Iris pigment epithelial cell (primary cell): ENCODE measurements around the gene PDLIM4.

Experiments used
- DNase-seq: peaks from one replicate; pipeline ENCODE4 v3.0.0-alpha.2; 2011; ENCODE audit warnings: low read depth

The PDLIM4 gene

GRCh38 chr5:132267166-132267739 is 9.8 kb downstream of the PDLIM4 start:
- DNase-seq = no peak

DNA sequence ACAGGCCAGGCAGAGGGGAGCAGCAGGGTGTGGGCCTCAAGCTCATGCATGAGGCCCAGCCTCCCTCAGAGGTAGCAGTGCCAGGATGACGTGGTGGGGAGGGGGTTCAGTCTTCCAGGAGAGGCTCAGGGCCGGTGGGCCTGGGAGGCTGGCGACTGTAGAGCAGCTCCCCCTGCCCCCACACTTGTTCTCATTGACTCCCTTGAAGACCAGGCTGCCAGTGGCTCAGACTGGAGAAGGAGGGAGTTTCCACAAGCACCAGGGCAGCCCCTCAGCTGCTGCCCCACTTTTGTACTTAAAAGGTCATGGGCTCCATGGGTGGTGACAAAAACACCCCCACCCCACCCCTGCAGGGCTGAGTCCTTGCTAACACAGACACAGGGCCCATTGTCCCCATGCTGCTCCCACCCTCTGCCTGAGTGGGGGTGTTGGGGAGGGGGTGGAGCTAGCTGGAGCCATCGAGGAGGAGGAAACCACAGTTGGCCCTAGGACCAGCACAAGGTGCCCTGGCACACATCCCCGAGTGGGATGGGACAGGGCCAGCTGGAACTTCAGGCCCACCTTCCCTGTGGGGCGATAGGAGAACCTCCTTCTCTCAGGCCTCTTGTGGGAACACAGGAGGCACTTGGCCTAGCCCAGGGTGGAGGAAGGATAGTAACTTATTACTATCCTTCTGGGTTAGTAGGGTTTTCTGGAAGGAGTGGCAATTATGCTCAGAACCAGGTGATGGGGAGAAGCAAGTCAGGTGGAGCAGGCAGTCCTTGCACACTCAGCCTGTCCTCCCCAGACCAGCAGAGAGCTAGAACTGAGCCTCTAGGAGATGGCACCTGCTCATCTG is 10.7 kb downstream of the PDLIM4 start:
- no peak for DNase-seq

- DNase-seq = peak; percentile 69
Observed at GRCh38 chr5:132268769-132269551, 11.5 kb downstream of the PDLIM4 start.

- DNase-seq = no peak
Observed at GRCh38 chr5:132269635-132270334, 12.3 kb downstream of the PDLIM4 start.

GRCh38 chr5:132270335-132270665 is 12.8 kb downstream of the PDLIM4 start:
- no peak for DNase-seq

- DNase-seq = no peak
Observed at GRCh38 chr5:132270706-132271105, 13.2 kb downstream of the PDLIM4 start.

DNA sequence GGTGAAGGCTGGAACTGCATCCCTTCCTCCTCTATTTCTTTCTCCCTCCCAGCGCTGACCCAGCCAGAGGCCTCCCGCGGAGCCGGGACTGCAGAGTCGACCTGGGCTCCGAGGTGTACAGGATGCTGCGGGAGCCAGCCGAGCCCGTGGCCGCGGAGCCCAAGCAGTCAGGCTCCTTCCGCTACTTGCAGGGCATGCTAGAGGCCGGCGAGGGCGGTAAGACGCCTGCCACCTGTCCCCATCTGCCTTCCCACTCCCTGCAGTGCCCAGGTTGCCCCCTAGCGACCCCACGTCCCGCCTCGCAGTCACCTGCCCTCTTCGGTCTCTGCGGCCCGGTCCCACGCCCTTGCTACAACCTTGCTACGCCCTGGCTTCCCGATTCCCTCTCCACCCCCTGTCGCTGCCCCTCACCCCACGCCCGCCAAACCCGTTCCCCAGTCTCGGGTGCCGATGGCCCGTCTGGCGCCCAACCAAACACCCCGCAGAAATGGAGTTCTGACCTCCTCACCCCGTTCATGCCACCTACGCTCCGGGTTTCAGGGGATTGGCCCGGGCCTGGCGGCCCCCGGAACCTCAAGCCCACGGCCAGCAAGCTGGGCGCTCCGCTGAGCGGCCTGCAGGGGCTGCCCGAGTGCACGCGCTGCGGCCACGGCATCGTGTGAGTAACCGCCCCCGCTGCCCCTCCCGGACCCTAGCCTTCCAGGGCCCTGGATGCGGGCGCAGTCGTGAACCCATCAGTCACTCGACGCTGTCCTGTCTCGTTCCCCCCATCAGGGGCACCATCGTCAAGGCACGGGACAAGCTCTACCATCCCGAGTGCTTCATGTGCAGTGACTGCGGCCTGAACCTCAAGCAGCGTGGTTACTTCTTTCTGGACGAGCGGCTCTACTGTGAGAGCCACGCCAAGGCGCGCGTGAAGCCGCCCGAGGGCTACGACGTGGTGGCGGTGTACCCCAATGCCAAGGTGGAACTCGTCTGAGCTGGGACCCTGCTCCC is 14.1 kb downstream of the PDLIM4 start:
- DNase-seq = no peak

DNA sequence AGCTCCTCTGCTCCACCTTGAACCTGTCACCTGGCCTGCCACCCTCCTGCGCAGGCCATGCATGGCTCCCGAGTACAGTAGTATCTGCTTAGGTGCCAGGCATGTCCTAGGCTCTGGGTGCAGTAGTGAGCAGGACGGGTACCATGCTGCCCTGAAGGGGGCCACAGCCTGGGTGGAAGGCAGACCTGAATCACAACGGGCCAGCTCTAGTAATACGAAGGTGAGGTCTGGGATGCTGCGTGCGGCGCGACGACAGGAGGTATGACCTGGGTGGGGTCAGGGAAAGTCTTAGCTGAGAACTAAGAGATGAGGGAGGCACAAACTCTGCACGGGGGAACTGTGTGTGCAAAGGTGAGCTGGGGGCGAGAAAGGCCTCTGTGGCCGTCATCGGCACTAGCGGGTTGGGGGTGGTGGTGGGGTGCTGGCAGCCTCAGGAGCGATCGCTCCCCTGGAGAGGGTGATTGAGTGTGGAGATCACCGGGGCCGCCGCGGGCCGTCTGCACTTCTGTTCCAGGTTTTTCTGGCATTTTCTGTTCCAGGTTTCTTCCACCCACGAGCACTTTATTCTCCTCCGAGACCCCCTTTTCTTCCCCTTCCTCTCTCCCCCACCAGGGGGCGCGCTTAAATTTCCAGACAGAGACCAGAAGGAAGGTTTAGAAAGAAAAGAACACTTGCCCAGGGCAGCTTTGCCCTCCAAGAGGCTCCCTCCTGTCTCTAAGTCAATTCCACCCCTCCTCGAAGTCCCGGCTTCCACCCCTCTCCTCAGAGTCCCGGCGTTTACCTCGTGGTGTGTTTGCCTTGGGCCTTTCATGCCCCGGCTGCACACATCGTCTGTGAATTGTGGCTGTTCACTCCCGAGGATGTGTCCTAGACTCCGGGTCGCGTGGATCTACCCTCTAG is 15.1 kb downstream of the PDLIM4 start:
- DNase-seq = no peak

DNA sequence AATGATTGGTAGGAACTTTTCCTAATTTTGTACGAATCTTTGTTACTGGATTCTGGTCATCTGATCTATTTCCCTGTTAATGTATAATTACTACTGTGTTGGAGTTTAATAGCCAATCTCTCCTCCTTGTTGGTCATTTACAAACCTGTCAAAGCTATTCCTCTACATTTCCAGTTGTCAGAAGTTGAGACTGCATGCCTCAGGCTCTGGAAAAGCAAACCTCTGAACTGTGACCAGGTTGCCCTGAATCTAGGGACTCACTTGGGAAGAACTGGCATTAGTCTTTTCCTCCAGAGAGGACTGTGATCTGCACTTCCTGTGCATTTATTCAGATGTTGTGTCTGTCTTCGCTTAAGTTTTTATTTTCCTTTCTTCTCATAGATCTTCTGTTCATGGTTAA is 16.1 kb downstream of the PDLIM4 start:
- no peak for DNase-seq

- DNase-seq = no peak
Observed at GRCh38 chr5:132274050-132274792, 16.7 kb downstream of the PDLIM4 start.

- DNase-seq = no peak
Observed at GRCh38 chr5:132275367-132276220, 18.1 kb downstream of the PDLIM4 start.

DNA sequence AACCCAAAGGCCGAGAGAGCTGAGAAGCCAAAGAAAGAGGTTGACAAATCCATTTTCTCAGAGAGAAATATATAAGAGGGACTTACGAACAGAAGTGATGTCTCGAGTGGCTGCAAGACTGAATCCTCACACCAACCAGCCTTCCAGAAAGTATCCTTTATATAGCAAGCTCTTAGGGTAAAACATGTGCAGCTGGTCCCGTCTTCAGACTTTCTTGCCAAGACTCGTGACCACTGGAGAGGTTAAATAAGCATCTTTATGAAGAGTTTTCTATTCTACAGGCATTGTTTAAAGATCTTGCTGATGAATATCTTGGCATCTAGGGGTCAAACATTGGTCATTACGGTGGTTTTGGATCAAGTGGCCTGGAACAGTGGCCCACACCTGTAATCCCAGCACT is 19.8 kb downstream of the PDLIM4 start:
- no peak for DNase-seq

DNA sequence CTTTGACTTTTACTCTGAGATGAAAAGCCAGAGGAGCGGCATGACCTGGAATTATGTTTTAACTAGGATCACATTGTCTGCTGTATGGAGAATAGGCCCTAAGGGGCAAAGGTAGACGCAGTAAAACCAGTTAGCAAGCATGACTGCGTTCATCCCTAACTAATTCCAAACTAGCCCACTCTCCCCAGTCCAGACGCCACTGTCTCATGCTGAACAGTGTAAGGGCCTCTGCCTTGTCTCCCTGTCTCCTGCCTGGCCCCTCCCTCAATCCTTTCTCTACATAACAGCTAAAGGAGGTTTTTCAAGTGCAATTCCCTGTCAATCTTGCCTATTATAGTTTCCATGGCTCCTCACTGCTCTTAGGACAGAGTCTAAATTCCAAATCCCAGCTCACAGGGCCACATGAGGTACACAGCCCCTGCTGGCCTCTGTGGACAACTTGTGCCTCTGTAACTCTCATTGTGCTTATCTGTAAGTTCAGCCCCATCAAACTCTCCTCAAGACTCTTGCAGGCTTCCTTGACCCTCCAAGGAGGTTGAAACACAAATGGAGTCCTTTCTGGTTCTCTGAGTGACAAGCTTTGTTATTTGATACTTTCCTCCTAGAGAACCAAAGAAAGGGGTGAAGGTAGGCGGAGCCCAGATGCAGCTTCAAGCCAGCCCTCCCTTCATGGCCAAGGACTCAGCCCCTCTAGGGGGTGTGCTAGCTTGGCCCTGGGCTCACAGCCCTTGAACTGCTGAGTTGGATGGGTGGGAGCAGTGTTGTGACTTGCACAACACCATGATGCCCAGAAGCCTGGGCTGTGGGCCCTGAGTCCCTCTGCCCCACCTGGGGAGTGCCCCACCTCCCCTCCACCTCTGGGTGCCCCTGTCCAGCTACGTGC is 20.7 kb downstream of the PDLIM4 start:
- DNase-seq = no peak

DNA sequence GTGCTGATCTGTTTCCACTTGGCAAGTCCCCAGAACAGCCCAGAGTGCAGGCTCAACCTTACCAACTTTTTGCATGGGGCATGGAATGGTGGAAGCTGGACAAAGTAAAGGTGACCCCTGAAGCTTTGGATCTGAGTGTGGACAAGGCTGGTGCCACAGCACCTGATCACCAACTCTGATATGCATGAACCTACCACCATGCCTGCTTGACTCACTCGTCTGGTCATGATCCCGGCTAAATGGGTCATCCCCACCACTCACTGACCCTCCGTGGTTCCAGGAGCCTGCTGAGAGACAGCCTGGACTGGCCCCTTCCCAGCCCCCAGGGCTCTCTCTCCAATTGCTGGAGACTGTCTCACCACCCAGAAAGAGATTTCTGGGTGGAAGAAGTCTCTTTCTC is 22.3 kb downstream of the PDLIM4 start:
- no peak for DNase-seq

DNA sequence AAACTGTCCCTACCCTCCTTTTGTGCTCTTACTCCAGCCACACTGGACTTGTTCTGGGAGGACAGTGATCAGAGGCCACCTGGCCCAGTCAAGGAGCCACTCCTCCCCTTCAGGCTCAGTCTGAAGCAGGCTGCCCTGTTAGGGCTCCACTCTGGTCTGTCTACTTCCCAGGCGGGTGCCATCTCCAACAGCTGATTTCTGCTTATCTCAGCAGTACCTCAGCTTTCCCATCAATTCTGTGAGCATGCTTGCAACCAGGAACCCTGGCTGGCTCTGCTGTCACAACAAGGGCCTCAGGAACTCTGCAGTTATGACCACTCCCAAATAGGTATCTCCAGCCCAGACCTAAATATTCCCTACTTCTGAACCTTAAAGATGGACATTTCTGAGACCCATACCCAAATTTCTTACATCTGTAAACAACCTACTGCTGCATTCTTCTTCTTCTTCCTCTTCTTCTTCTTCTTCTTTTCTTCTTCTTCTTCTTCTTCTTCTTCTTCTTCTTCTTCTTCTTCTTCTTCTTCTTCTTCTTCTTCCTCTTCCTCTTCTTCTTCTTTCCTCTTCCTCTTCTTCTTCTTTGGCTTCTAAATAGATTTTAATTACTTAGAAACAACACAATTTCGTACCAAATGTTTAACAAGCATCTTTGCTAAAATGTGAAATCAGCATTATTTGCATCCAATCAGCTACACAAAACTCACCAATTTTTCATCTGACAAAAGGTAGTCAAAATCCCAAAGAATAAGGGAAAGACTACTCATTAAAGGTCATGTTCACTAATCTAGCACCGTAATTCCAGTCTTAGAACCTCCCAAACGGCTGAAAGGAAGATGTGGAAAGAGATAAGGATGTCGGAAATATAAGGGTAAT is 23.1 kb downstream of the PDLIM4 start:
- no peak for DNase-seq

GRCh38 chr5:132281856-132282614 is 24.5 kb downstream of the PDLIM4 start:
- no peak for DNase-seq
